ENCODE results near the gene SELENOM.

Gene SELENOM

GRCh38 chr22:31091106-31091975, 16.0 kb downstream of the SELENOM start:
- H3K36me3 Mint-ChIP-seq (ENCODE audit: insufficient read depth): no peaks in the 10 kb centered on the region
- H3K4me1 Mint-ChIP-seq: no peaks in the 10 kb centered on the region
- no peaks in the 10 kb centered on the region for H3K9me3 Mint-ChIP-seq
- no peak overlapping the region for H3K4me3 Mint-ChIP-seq
- H3K27me3 Mint-ChIP-seq: no peaks in the 10 kb centered on the region
- DNase-seq (ENCODE audit: low spot score in 2 of 2): no peak
- ATAC-seq (replicated peaks; ENCODE audit: extremely low read depth, poor library complexity, severe bottlenecking): no peak
- no peak overlapping the region for H3K27ac Mint-ChIP-seq (ENCODE audit: low read depth)

GRCh38 chr22:31090217-31091085, 16.9 kb downstream of the SELENOM start:
- H3K36me3 Mint-ChIP-seq (ENCODE audit: insufficient read depth): no peaks in the 10 kb centered on the region
- ATAC-seq (replicated peaks; ENCODE audit: extremely low read depth, poor library complexity, severe bottlenecking): no peak
- DNase-seq (ENCODE audit: low spot score in 2 of 2): no peak
- H3K27ac Mint-ChIP-seq (ENCODE audit: low read depth): no peak overlapping the region
- no peak overlapping the region for H3K4me3 Mint-ChIP-seq
- no peaks in the 10 kb centered on the region for H3K27me3 Mint-ChIP-seq
- H3K4me1 Mint-ChIP-seq: no peaks in the 10 kb centered on the region
- no peaks in the 10 kb centered on the region for H3K9me3 Mint-ChIP-seq

GRCh38 chr22:31089160-31090100, 17.9 kb downstream of the SELENOM start:
- Mint-ChIP-seq H3K9me3 (no peaks in the 10 kb centered on the region), H3K4me1 (peaks cover 1% of the 10 kb centered on the region), H3K36me3 (ENCODE audit: insufficient read depth) (no peaks in the 10 kb centered on the region), H3K27ac (ENCODE audit: low read depth) (no peak overlapping the region), H3K4me3 (no peak overlapping the region), H3K27me3 (no peaks in the 10 kb centered on the region)
- DNase-seq (ENCODE audit: low spot score in 2 of 2): no peak
- no peak for ATAC-seq (replicated peaks; ENCODE audit: extremely low read depth, poor library complexity, severe bottlenecking)

- DNase-seq (ENCODE audit: low spot score in 2 of 2) (no peak), ATAC-seq (replicated peaks; ENCODE audit: extremely low read depth, poor library complexity, severe bottlenecking) (no peak)
- no peaks in the 10 kb centered on the region for H3K27me3 Mint-ChIP-seq
- H3K4me3 Mint-ChIP-seq: no peak overlapping the region
- no peaks in the 10 kb centered on the region for H3K9me3 Mint-ChIP-seq
- H3K27ac Mint-ChIP-seq (ENCODE audit: low read depth): no peak overlapping the region
- H3K4me1 Mint-ChIP-seq: peaks cover 10% of the 10 kb centered on the region
- peaks cover 2% of the 10 kb centered on the region for H3K36me3 Mint-ChIP-seq (ENCODE audit: insufficient read depth)
These were observed 19.0 kb downstream of the SELENOM start for GRCh38 chr22:31088233-31088986.

GRCh38 chr22:31087744-31088215, 19.6 kb downstream of the SELENOM start:
- no peak overlapping the region for H3K27ac Mint-ChIP-seq (ENCODE audit: low read depth)
- no peak for ATAC-seq (replicated peaks; ENCODE audit: extremely low read depth, poor library complexity, severe bottlenecking)
- H3K4me3 Mint-ChIP-seq: no peak overlapping the region
- H3K36me3 Mint-ChIP-seq (ENCODE audit: insufficient read depth): peaks cover 2% of the 10 kb centered on the region
- no peaks in the 10 kb centered on the region for H3K9me3 Mint-ChIP-seq
- no peak for DNase-seq (ENCODE audit: low spot score in 2 of 2)
- H3K27me3 Mint-ChIP-seq: no peaks in the 10 kb centered on the region
- peaks cover 10% of the 10 kb centered on the region for H3K4me1 Mint-ChIP-seq

GRCh38 chr22:31086703-31087330, 20.6 kb downstream of the SELENOM start:
- Mint-ChIP-seq H3K27me3 (no peaks in the 10 kb centered on the region), H3K9me3 (no peaks in the 10 kb centered on the region), H3K4me1 (peaks cover 18% of the 10 kb centered on the region), H3K27ac (ENCODE audit: low read depth) (no peak overlapping the region), H3K4me3 (no peak overlapping the region), H3K36me3 (ENCODE audit: insufficient read depth) (peaks cover 4% of the 10 kb centered on the region)
- DNase-seq (ENCODE audit: low spot score in 2 of 2): no peak
- no peak for ATAC-seq (replicated peaks; ENCODE audit: extremely low read depth, poor library complexity, severe bottlenecking)

- Mint-ChIP-seq H3K4me1 (peaks cover 27% of the 10 kb centered on the region), H3K27ac (ENCODE audit: low read depth) (no peak overlapping the region)
These were observed 21.4 kb downstream of the SELENOM start for GRCh38 chr22:31085928-31086327.

GRCh38 chr22:31085493-31085824, 21.9 kb downstream of the SELENOM start:
- no peak for DNase-seq (ENCODE audit: low spot score in 2 of 2)
- no peaks in the 10 kb centered on the region for H3K27me3 Mint-ChIP-seq
- peaks cover 6% of the 10 kb centered on the region for H3K36me3 Mint-ChIP-seq (ENCODE audit: insufficient read depth)
- H3K4me1 Mint-ChIP-seq: peaks cover 32% of the 10 kb centered on the region
- ATAC-seq (replicated peaks; ENCODE audit: extremely low read depth, poor library complexity, severe bottlenecking): no peak
- H3K9me3 Mint-ChIP-seq: no peaks in the 10 kb centered on the region
- H3K27ac Mint-ChIP-seq (ENCODE audit: low read depth): peak overlapping the region; percentile 13
- H3K4me3 Mint-ChIP-seq: peak overlapping the region; percentile 81

More at GRCh38 chr22:31085928-31086327, 21.4 kb downstream of the SELENOM start:
- DNase-seq (ENCODE audit: low spot score in 2 of 2) (no peak), ATAC-seq (replicated peaks; ENCODE audit: extremely low read depth, poor library complexity, severe bottlenecking) (no peak)
- no peaks in the 10 kb centered on the region for H3K9me3 Mint-ChIP-seq
- H3K36me3 Mint-ChIP-seq (ENCODE audit: insufficient read depth): peaks cover 6% of the 10 kb centered on the region
- no peaks in the 10 kb centered on the region for H3K27me3 Mint-ChIP-seq
- H3K4me3 Mint-ChIP-seq: peak overlapping the region; percentile 81

- H3K36me3 Mint-ChIP-seq (ENCODE audit: insufficient read depth): peaks cover 6% of the 10 kb centered on the region
- peak overlapping the region; percentile 68 for H3K27ac Mint-ChIP-seq (ENCODE audit: low read depth)
- DNase-seq (ENCODE audit: low spot score in 2 of 2): peak; percentile 72 to 74
- ATAC-seq (replicated peaks; ENCODE audit: extremely low read depth, poor library complexity, severe bottlenecking): peak; percentile 93
- no peaks in the 10 kb centered on the region for H3K27me3 Mint-ChIP-seq
- peaks cover 32% of the 10 kb centered on the region for H3K4me1 Mint-ChIP-seq
- H3K4me3 Mint-ChIP-seq: peak overlapping the region; percentile 81
- H3K9me3 Mint-ChIP-seq: no peaks in the 10 kb centered on the region
These were observed 22.4 kb downstream of the SELENOM start for GRCh38 chr22:31084811-31085492.

- DNase-seq (ENCODE audit: low spot score in 2 of 2): no peak
- Mint-ChIP-seq H3K4me1 (peaks cover 32% of the 10 kb centered on the region), H3K36me3 (ENCODE audit: insufficient read depth) (peaks cover 6% of the 10 kb centered on the region), H3K9me3 (no peaks in the 10 kb centered on the region), H3K4me3 (peak overlapping the region; percentile 81), H3K27ac (ENCODE audit: low read depth) (peak overlapping the region; percentile 68), H3K27me3 (no peaks in the 10 kb centered on the region)
- ATAC-seq (replicated peaks; ENCODE audit: extremely low read depth, poor library complexity, severe bottlenecking): no peak
These were observed 23.2 kb downstream of the SELENOM start for GRCh38 chr22:31083923-31084810.
